Measurements from ENCODE around the gene SMG9.

DNA sequence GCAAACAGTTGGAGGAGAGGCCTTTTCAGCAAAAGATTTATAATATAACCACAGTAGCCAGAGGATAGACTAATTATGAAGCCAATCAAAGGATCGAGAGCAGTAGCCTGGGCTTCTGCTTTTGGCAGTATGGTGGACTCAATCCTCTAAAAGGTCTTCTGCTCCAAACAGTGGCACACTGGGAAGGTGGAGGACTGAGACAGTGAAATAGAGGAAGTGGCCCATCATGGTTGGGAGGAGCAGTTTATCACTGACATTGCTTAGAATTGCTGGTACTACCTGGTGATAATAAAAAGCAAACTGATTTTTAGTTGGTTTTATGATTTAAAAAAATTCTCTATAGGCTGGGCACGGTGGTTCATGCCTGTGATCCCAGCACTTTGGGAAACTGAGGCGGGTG, 63.9 kb downstream of the SMG9 start:
- TF ChIP-seq POLR2A (IDR thresholded peaks at IDR 0.05; ENCODE audit: extremely low read depth, insufficient read length), result no peak
- TF ChIP-seq, protein P1, sequence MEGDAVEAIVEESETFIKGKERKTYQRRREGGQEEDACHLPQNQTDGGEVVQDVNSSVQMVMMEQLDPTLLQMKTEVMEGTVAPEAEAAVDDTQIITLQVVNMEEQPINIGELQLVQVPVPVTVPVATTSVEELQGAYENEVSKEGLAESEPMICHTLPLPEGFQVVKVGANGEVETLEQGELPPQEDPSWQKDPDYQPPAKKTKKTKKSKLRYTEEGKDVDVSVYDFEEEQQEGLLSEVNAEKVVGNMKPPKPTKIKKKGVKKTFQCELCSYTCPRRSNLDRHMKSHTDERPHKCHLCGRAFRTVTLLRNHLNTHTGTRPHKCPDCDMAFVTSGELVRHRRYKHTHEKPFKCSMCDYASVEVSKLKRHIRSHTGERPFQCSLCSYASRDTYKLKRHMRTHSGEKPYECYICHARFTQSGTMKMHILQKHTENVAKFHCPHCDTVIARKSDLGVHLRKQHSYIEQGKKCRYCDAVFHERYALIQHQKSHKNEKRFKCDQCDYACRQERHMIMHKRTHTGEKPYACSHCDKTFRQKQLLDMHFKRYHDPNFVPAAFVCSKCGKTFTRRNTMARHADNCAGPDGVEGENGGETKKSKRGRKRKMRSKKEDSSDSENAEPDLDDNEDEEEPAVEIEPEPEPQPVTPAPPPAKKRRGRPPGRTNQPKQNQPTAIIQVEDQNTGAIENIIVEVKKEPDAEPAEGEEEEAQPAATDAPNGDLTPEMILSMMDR (IDR thresholded peaks at IDR 0.05; ENCODE audit: low read depth, low read length), result no peak
- TF ChIP-seq, protein P2, sequence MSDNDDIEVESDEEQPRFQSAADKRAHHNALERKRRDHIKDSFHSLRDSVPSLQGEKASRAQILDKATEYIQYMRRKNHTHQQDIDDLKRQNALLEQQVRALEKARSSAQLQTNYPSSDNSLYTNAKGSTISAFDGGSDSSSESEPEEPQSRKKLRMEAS (IDR thresholded peaks at IDR 0.05; ENCODE audit: low read depth, low read length), result no peak

All from NB4 (cell line).